Testis (tissue), 2 donors: ENCODE data around the gene TAF3.

Source experiments
- CTCF ChIP-seq, 3 experiments: fragments of 450-650 bp in 2 of 3; fragments of 200-600 bp in 1 of 3; sonication (generic) in 1 of 3; IDR thresholded peaks; one replicate each; pipeline ENCODE4 v1.5.1; 2016 to 2019; ENCODE audit warnings: antibody characterized with exemption in 3 of 3, mild to moderate bottlenecking in 2 of 3, moderate library complexity in 1 of 3
- POLR2A ChIP-seq: fragments of 450-650 bp; IDR thresholded peaks from one replicate; pipeline ENCODE4 v1.6.1; 2017; ENCODE audit warnings: antibody characterized with exemption, mild to moderate bottlenecking, moderate library complexity

- TF ChIP-seq CTCF (IDR thresholded peaks at IDR 0.05) = no peak
- TF ChIP-seq POLR2A = no peak
Measured at GRCh38 chr10:8034466-8035005, 216.2 kb downstream of the TAF3 start.
